ENCODE results near the gene MYT1. TPM values are rescaled to one million over a fixed set of nuclear protein-coding genes. Genes with fewer than 3 reads are reported as not detected.
"Not testable (repeated sequence)": the region's sequence is repeated elsewhere in the genome, so short reads cannot be mapped to it uniquely, and the experiment has no call there.

MYT1 gene
- polyA plus RNA-seq, 1 donor from 2014 or later: not detected

DNA sequence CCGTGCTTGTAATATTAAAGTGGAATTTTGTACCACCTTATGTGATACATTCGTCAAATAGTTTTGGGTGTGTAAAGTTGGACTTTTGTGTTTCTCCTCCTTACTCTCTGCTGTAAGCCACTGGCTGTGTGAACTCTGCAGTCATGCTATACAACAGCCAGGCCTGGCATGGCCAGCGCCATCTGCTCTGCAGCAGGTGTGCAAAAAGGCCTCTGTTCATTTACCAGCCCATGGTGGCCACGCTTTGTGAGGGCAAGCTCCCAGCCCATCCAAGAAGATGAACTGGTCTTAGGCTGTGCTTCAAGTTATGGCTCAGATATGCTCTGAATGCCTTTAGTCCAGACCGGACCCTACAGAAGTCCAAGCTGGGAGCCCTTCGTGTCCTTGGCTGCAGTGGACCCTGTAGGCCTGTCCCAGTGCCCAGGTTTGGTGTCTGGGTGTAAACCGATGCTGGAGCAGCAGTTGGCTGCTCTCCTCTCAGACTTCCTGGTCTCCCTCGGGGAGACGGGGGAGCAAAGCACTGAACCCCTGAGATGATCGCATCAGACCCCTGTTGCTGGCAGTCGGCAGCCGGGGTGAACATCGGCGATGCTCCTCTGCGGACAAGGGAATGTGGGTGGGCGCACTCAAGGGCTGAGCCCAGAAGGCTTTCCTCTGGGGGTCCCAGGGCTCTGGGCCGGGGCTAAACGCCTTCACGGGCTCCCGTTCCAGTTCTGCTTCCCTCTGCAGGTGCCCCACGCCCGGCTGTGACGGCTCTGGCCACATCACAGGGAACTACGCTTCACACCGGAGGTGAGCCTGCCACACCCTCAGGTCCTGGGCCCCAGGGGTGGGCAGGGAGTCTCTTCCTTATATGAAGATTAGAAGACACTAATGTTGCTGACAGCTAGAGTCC, 62.7 kb downstream of the MYT1 start:
- no peak overlapping the region for H3K4me3 Mint-ChIP-seq

DNA sequence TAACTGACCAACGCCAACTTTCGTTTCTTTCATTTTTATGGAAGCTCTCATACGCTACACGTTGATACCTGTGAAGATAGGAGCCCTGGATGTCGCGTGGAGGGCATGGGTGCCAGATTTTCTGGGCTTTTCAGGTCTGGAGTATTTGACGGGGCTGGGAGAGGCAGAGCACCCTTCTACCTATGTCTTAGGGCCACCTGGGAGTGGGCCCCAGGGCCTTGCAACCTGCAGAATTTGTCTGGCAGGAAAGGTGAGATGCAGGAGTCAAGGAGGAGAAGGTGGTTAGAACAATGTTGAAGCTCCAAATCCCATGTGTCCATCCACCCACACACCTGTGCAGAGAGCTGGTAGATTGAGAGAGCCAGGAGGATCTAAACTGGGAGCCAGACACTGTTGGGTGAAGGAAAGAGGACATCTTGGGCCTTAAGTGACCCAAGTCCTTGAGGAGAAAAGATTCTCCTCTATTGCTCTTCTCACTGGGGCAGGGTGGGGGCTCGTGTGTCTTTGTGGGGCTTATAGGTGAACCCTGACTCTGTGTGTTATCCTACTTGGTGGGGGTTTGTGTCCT, 63.9 kb downstream of the MYT1 start:
- peaks cover 0 to 3% (median 1%) of the 10 kb centered on the region in 3 donors for H3K4me1 Mint-ChIP-seq
- peaks cover 9% of the 10 kb centered on the region for H3K27me3 Mint-ChIP-seq
- H3K27ac Mint-ChIP-seq: no peak overlapping the region
- no peaks in the 10 kb centered on the region for H3K36me3 Mint-ChIP-seq
- H3K9me3 Mint-ChIP-seq: no peaks in the 10 kb centered on the region
- no peak overlapping the region for H3K4me3 Mint-ChIP-seq

More for the DNA sequence above, 62.7 kb downstream of the MYT1 start:
- Mint-ChIP-seq H3K27me3 (peaks cover 9% of the 10 kb centered on the region), H3K36me3 (no peaks in the 10 kb centered on the region), H3K9me3 (no peaks in the 10 kb centered on the region), H3K4me1 (peaks cover 0 to 3% (median 1%) of the 10 kb centered on the region in 3 donors), H3K27ac (no peak overlapping the region)

DNA sequence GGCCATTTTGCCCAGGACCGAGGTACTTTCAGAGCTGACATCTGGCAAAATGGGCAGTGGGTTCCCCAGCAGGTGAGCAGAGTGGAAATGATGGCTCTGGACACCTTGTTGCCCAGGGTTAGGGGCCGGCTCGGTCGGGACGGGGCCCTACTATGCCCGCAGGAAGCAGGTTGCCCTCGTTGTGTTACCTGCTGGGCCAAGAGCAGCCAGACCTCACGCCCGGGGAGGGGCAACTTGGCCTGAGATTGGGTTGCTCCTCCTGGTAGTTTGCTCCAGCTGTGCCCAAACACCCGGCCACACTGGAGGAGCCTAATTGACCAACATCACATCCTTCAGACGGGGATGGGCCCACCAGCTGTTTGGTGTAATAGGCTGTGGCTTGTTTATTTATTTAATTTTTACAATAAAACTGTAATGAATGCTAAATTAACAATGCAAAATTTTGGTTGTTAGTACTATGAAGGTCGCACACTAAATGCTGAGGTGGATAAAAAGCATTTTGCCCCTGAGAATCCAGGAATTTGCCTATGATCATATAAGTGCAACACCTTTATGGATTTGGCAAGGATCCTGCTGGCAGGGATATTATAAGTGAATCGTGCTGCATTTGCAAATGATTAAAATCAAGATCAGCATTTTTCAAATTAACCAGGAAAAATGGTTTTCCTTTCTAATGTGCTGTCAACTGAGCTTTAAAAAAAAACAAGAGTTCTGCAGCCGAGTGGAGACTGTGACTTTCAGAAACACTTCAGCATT, 64.7 kb downstream of the MYT1 start:
- Mint-ChIP-seq H3K4me1 (peaks cover 0 to 8% (median 5%) of the 10 kb centered on the region in 3 donors), H3K9me3 (no peaks in the 10 kb centered on the region)

DNA sequence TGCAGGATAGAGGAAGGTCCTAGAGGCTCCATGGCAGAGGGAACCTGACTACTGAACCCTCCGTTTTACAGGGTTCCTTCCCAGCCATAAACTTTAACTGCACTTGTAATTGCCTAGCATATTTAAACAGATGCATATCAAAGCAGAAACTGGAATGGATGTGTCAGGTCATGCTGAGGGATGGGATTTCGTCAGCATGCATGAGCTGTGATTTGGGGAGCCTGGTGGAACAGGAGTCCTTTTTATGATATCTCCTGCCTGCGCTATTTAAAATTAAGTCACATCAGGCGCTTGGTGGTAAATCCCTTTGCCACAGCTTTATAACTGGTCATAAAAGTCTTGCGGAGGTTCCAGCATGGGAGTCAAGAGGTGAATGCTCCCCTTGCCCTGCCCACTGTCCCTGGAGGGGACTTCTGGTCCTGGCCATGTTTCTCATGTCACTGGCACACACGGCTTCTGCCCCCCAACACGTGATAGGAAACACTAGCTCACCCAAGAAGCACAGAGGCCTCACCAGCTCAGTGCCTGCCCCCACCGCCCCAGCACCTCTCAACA, 65.3 kb downstream of the MYT1 start:
- no peaks in the 10 kb centered on the region for H3K9me3 Mint-ChIP-seq
- H3K4me1 Mint-ChIP-seq: peaks cover 0 to 7% (median 5%) of the 10 kb centered on the region in 3 donors
- H3K36me3 Mint-ChIP-seq: no peaks in the 10 kb centered on the region
- peaks cover 7% of the 10 kb centered on the region for H3K27me3 Mint-ChIP-seq
- H3K27ac Mint-ChIP-seq: no peak overlapping the region
- no peak overlapping the region for H3K4me3 Mint-ChIP-seq

More for the DNA sequence above, 64.7 kb downstream of the MYT1 start:
- no peaks in the 10 kb centered on the region for H3K36me3 Mint-ChIP-seq
- no peak overlapping the region for H3K27ac Mint-ChIP-seq
- peaks cover 7% of the 10 kb centered on the region for H3K27me3 Mint-ChIP-seq
- no peak overlapping the region for H3K4me3 Mint-ChIP-seq

DNA sequence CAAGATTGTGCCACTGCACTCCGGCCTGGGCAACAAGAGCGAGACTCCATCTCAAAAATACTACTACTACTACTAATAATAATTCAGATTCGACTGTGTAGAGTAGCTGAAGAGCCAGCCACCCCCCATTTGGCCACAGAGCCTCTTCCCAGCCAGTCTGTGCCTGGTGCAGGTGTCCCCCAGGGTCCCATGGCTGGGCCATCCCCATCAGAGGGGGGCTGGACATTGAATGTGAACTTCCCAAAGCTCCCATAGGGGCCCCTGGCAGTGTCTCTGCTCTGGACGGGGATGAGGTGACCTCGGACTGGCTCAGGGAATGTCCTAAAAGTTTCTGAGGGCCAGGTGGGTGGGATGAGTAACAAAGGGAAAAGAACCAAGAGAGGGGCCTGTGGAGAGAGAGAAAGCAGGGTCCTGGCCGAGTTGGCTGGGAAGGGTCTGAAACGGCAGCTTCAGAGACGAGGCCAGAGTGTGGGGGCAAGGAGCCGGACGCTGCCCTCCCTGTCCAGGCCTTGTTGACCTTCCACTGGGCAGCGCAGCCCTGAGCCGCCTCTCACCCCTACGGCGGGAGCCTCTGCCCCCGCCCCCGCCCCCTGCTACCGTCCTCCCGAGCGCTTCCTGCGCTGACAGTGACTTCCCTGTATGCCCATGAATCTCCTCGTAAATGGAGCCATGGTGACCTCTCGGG, 66.4 kb downstream of the MYT1 start:
- no peaks in the 10 kb centered on the region for H3K36me3 Mint-ChIP-seq
- H3K27ac Mint-ChIP-seq: peak overlapping the region in 1 of 3 donors; percentile 59

DNA sequence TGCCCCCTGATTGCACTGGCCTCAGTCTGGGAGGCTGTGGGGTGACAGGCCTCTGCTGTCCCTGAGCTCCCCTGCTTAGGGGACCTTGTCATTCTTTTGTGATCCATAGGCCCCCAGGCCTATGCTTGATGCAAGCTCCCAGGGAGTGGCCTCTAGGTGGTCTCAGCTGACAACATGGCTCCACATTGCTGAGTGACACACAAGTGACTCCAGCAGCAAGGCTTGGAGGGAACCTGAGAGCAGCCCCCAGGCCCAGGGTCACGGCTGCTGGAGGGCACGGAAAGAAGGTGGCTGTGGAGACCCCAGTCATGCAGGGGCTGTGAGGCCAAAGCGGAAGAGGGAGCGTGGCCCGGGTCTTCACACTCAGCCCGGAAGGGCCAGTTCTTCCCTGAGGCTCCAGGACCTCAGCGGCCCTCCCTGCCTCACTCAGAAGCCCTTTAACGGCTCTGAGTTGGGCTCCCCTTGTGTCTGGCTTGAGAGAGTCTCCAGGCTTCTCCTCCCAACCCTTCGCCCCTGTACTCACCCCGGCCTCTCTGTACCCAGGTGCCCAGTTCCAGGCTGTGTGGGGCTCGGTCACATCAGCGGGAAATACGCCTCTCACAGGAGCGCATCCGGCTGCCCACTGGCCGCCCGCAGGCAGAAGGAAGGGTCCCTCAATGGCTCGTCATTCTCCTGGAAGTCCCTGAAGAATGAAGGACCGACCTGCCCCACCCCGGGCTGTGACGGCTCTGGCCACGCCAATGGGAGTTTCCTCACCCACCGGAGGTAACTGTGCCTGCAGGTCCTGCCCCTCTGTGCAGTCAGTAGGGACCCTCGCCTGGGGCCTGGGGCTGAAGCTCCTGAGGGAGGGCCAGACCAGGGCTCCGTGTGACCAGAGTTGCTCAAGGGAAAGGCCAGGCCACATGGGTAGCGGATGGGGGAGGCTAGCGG, 67.6 kb downstream of the MYT1 start:
- Mint-ChIP-seq H3K9me3 (no peaks in the 10 kb centered on the region), H3K36me3 (no peaks in the 10 kb centered on the region), H3K27me3 (peaks cover 6% of the 10 kb centered on the region), H3K4me1 (peaks cover 0 to 7% (median 5%) of the 10 kb centered on the region in 3 donors), H3K4me3 (no peak overlapping the region), H3K27ac (no peak overlapping the region)

More for the DNA sequence above, 66.4 kb downstream of the MYT1 start:
- Mint-ChIP-seq H3K4me1 (peaks cover 0 to 7% (median 5%) of the 10 kb centered on the region in 3 donors), H3K4me3 (no peak overlapping the region), H3K27me3 (peaks cover 7% of the 10 kb centered on the region), H3K9me3 (no peaks in the 10 kb centered on the region)

DNA sequence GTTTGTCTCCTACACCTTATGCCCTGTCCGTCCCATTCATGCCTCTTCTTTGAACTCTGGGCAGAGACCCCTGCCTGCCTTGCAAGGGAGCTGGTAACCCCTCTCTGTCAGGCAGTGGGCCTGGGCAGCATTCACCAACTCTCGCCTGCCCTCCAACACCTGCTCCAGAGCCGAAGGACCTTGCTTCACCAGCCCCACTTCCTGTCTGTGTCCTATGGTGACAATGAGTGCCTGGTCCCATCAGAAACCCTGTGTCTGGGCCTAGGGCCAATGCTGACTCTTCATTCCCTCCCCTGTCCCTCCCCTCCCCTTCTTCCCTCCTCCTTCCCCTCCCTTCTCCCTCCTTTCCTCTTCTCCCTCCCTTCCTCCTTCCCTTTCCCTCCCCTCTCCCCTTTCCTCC, 68.5 kb downstream of the MYT1 start:
- H3K9me3 Mint-ChIP-seq: no peaks in the 10 kb centered on the region
- H3K4me1 Mint-ChIP-seq: peaks cover 0 to 7% (median 5%) of the 10 kb centered on the region in 3 donors
- no peak overlapping the region for H3K27ac Mint-ChIP-seq
- no peak overlapping the region for H3K4me3 Mint-ChIP-seq
- peaks cover 6% of the 10 kb centered on the region for H3K27me3 Mint-ChIP-seq
- H3K36me3 Mint-ChIP-seq: no peaks in the 10 kb centered on the region

DNA sequence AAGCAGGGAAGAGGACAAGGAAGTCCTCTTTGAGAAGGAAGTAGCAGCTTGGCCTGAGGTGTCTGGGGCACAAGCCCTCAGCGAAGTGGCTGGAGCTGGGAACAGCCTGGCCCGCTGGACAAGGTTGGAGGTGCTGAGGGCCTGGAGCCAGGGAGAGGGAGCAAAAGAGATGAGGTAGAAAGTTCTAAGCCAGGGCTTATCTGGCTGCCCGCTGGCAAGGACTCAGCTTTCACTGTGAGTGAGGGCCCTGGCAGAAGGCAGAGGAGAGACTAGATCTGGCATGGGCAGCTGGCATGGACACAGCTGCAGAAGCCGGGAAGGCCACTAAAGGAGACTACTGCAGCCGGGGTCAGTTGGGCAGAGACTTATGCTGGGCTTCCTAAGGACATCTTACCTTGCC, 69.5 kb downstream of the MYT1 start:
- Mint-ChIP-seq H3K36me3 (no peaks in the 10 kb centered on the region), H3K27ac (no peak overlapping the region), H3K4me1 (peaks cover 0 to 7% (median 4%) of the 10 kb centered on the region in 3 donors), H3K9me3 (no peaks in the 10 kb centered on the region), H3K4me3 (no peak overlapping the region), H3K27me3 (no peaks in the 10 kb centered on the region)

DNA sequence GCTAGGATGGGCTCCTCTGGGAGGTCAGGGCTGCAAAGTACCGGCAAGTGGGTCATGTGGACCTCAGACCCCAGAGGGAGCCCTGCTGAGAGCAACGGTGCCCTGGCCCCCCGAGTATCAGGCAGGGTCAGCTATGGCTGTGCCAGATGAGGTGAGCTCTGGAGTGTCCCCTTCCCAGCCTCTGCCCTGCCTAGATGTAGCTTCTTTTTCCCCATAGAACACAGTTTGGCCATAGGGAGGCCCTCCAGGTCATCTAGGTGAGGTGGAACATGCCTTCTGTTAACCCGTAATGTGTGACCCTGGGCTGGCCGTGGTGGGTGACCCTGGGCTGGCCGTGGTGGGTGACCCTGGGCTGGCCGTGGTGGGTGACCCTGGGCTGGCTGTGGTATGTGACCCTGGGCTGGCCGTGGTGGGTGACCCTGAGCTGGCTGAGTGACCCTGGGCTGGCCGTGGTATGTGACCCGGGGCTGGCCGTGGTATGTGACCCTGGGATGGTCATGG, 70.1 kb downstream of the MYT1 start:
- Mint-ChIP-seq H3K27ac (no peak overlapping the region), H3K27me3 (no peaks in the 10 kb centered on the region), H3K36me3 (no peaks in the 10 kb centered on the region), H3K9me3 (no peaks in the 10 kb centered on the region), H3K4me1 (peaks cover 0 to 9% (median 7%) of the 10 kb centered on the region in 3 donors), H3K4me3 (no peak overlapping the region)

DNA sequence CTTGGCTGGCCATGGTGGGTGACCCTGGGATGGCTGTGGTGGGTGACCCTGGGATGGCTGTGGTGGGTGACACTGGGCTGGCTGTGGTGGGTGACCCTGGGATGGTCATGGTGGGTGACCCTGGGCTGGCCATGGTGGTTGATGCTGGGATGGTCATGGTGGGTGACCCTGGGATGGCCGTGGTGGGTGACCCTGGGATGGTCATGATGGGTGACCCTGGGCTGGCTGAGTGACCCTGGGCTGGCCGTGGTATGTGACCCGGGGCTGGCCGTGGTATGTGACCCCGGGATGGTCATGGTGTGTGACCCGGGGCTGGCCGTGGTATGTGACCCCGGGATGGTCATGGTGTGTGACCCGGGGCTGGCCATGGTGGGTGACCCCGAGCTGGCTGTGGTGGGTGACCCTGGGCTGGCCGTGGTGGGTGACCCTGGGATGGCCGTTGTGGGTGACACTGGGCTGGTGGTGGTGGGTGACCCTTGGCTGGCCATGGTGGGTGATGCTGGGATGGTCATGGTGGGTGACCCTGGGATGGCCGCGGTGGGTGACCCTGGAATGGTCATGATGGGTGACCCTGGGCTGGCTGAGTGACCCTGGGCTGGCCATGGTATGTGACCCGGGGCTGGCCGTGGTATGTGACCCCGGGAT, 70.8 kb downstream of the MYT1 start:
- not testable (repeated sequence) for H3K27me3 Mint-ChIP-seq, H3K4me1 Mint-ChIP-seq, H3K9me3 Mint-ChIP-seq, H3K36me3 Mint-ChIP-seq, H3K27ac Mint-ChIP-seq, H3K4me3 Mint-ChIP-seq

DNA sequence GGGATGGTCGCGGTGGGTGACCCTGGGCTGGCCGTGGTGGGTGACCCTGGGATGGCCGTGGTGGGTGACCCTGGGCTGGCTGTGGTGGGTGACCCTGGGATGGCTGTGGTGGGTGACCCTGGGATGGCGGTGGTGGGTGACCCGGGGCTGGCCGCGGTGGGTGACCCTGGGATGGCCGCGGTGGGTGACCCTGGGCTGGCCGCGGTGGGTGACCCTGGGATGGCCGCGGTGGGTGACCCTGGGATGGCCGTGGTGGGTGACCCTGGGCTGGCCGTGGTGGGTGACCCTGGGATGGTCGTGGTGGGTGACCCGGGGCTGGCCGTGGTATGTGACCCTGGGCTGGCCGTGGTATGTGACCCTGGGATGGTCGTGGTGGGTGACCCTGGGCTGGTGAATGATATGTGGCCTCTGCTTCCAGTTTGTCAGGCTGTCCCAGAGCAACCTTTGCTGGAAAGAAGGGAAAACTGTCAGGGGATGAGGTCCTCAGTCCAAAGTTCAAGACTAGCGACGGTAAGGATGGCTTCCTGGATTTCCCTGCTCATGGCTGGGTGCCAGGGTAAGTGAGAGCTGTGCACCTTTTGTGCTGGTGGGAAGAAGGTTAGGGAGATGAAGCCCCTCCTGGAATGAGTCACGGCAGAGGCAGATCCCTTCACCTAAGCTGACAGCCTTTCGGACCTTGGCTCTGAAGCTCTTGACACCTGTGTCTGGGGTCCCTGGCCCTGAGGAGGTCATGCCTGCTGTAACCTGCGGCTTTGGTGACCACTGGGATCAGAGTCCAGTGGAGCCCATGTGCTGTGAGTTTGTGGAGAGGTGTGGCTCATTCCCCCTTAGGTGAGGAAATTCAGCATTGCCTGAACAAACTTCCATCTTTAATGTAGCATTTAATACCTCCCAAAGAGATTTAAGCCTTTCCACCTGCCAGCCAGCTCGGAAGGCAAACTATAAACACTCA, 72.2 kb downstream of the MYT1 start:
- Mint-ChIP-seq H3K27me3 (no peaks in the 10 kb centered on the region), H3K4me3 (no peak overlapping the region), H3K27ac (no peak overlapping the region), H3K9me3 (no peaks in the 10 kb centered on the region), H3K4me1 (peaks cover 0 to 9% (median 5%) of the 10 kb centered on the region in 3 donors), H3K36me3 (no peaks in the 10 kb centered on the region)

DNA sequence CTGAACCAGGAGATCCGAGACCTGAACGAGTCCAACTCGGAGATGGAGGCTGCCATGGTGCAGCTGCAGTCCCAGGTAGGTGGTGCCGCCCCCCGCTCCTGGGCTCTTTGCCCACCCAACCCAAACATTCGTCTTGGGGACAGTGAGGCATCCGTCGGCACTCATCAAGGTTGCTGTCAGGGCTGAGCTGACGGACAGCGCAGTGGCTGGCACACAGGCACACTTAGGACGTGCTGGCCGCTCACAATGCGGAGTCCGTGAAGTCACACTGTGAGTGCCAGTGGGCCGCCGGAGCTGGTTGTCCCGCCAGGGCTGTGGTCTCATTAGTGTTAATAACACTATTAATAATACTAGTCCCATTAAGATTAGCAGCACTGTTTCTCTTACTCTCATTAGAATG, 73.1 kb downstream of the MYT1 start:
- no peak overlapping the region for H3K27ac Mint-ChIP-seq

More for the DNA sequence above, 73.1 kb downstream of the MYT1 start:
- Mint-ChIP-seq H3K27me3 (peaks cover 5% of the 10 kb centered on the region), H3K4me1 (peaks cover 0 to 9% (median 5%) of the 10 kb centered on the region in 3 donors), H3K4me3 (no peak overlapping the region), H3K9me3 (no peaks in the 10 kb centered on the region), H3K36me3 (no peaks in the 10 kb centered on the region)

All from IgD-negative memory B cell (primary cell).